HG03558 (cell line): ENCODE results near the gene SPOCK1.

Source experiments
- ATAC-seq: cut with Tn5 transposase; IDR thresholded peaks from one replicate; pipeline ENCODE4 v1.9.1; 2021; ENCODE audit warnings: moderate number of reproducible peaks; ENCODE audit not compliant: unreplicated experiment; ENCODE audit errors: extremely low read depth

Gene SPOCK1

DNA sequence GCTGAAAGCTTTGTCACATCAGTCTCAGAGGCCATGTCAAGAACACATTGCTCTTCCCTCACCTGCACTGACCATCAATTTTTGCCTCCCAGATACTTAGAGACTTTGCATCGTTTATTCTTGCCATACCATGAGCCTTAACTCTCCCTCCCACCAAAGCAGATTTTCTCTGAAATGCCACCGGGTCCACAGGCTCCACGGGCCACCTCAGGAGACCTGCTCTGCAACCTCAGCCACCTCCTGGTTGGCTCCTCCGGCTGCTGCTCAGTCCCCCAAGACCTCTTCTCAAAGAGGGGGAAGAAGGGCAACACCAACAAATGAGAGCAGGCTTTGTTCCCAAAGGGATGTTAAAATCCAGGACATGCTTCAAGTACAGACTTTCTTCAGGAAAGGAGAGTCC is 400.5 kb downstream of the SPOCK1 start:
- ATAC-seq = no peak

DNA sequence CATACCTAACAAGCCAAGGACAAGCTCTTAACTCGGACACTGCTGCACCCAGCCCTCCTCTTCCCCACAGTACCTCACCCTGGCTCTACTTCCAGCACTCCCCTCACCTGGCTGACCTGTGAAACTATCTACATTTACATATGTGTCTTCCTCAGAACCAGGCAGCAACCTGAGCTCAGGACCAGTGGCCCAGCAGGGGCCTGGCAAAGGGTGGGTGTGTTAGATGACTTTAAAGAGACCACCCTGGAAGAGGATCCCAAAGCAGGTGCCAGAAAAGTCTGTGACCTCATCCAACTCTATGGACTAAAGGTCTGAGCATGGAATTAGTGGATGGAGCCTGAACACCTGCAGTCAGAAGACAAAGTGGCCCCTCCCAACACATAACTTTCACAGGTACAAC is 400.9 kb downstream of the SPOCK1 start:
- ATAC-seq = no peak

DNA sequence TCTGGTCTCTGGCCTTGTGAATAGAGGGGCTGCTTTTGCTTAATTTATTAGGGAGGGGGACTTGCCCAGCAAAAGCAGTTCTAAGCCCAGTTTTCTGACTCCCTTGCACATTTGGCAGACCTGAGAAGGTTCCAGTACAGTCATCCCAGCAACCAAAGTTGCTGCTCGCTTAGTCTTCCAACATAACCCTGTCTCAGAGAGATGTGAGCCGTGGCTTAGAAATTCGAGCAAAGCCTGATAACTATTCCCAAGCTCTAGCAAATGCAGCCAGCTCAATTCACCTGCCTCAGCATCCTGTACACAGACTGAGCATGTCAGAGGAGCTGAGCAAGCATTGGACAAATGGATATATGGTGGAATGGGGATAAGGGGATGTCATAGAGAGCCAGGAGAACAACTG is 401.9 kb downstream of the SPOCK1 start:
- ATAC-seq = no peak

DNA sequence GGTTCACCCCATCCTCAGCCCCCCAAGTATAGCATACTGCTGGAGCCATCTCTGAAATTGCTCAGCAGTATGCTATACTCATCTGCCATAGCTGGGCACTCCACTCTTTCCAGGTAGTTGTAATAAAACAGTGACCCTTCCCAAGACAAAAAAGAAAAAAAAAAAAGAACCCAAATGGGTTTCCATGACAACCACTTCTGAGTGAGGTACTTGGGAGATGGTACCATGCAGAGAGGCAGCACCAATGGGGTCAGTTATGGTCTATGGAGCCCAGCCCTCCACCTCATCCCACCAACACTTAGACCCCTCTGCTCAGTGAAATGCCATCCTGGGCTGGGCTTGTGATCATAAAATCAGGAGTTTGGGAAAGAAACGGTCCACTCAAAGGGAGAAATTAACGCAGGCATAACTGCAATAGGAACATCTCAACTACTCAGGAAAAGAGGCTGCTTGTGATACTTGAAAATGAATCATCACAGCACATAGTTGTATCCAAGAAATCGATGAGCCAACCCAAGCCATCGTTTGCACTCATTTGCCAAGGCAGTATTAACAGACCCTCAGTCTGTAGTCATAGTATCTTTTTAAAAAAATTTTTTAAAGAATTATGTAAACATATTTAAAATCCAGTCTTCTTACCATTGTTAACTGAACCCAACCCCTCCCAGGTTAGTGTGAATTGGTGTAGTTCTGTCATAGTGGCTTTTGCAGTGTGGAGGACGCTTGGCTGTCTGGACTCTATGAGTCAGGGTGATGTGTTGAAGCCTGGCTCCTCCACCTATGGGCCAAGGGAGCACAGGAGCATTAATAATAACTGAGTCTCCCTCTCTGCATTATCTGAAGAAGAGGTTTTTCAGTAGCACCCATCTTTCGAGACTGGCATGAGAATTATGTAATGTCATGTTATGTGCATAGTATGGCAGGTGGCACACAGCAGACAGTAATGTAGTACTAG is 402.7 kb downstream of the SPOCK1 start:
- no peak for ATAC-seq

DNA sequence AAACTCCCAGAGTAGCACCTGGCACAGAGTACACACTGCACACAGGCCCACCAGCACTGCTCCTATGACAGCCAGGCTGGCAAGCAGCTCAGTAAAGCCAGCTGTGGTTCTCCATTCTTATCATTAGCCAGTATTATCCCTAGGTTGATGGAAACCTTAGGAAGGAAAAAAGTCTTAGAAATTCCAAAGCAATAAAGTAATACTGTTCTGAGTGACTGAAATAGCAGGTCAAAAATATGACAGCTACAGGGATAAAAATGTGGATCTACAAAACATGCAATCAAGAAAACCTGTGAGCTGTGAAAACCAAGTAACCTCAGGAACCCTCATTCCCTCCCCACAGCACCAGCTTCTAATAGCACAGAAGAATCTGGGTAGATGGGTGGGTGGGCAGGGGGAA is 403.5 kb downstream of the SPOCK1 start:
- no peak for ATAC-seq

DNA sequence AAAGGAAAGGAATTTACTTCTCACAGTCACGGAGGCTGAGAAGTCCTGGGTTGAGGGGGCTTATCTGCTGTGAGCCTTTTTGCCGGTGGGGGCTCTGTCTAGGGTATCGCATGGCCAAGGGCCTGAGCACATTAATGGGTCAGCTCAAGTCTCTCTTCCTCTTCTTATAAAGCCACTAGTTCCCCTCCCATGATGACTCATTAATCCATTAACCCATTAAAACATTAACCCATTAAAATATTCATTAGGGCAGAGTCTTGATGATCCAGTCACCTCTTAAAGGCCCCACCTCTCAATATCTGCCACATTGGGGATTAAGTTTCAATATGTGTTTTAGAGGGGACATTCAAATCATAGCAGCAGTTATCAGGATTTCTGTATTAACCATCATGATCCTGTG is 406.3 kb downstream of the SPOCK1 start:
- no peak for ATAC-seq

DNA sequence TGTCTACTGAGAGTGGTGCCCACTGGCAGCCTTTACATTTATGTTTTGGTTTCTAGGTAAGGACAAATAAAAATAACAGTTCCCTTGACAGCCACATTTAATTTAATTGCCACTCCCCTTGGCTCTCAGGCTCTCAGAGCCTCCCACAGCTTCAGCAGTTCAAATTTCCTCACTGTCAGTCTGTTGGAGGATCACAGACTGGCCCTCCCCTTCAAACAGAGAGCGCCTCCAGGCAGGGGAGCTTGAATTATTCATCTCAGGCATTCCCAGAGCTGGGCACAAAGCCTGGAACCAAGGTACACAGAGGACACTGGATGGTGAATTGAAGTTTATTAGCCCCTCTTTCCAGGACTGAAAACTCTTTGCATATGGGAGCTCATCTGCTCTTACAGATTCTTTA is 407.7 kb downstream of the SPOCK1 start:
- ATAC-seq = no peak

DNA sequence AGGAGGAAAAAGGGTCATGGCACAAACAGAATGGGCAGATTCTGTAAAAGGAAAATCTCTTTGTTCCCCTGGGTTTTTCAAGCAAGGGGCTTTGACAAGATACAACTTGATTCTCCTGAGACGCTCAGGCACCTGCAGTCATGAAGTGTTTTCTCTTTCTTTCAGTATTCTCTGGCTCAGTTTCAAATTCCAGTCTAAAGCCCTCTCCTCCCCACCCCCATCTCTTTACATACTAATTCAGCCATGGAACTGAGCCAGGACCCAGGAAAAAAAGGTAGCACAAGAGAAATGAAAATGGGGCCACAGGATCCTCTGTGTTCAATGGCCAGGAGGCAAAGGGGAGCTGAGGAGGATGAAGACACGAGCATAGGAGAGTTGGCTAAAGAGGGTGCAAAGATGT is 408.4 kb downstream of the SPOCK1 start:
- no peak for ATAC-seq

DNA sequence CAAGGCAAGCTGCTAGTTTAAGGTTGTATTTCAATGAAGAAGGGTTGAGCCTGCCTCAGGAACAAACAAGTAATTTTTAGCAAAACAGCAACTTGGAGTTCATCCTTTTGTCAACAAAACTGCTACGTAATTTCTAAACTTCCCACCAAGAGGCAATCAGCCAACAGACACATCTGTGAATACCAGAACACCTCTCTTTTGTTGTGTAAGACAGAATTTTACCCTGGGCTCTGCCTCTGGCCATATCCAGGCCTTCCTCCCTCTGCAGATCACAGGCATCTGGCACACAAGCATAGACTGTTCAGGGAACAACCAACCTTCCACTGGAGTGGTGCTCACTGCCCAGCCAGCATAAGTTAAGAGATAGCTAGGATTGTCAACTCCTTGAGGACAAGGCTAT is 409.0 kb downstream of the SPOCK1 start:
- no peak for ATAC-seq

DNA sequence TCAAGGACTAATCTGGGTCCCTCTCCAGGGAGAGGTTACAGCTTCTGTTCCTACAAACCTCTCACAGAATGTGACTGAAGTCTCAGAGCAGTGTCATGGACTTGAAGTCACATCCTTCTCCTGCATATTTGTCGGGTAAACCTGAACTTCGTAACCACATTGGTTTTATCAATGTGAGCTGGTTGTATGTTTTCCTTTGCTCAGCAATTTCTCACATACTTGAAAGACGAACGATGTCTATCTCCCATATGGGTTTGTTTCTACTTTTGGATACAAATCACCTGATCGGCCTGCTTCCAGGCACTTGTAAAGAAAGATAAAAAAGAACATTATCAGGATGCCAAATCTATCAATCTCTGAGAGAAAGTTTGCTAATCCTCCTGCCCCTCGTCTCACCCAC is 411.0 kb downstream of the SPOCK1 start:
- ATAC-seq = no peak

DNA sequence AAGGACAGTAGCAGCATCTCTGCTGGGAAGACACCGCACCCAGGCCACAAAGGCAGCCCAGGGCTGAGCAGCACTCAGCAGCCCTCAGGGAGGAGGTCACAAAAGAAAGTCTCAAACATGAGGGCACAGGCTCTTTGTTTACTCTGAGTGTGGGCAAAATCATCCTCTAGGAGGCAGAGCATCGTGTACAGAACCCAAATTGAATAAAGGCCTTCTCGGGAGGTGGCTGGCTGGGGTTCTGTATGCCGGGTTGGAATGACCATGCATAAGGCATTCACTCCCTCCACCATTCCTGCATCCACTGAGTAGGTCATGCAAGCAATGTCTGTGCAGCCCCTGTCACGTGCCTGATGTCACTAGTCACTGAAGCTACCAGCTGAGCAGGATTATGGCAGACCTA is 412.8 kb downstream of the SPOCK1 start:
- no peak for ATAC-seq

DNA sequence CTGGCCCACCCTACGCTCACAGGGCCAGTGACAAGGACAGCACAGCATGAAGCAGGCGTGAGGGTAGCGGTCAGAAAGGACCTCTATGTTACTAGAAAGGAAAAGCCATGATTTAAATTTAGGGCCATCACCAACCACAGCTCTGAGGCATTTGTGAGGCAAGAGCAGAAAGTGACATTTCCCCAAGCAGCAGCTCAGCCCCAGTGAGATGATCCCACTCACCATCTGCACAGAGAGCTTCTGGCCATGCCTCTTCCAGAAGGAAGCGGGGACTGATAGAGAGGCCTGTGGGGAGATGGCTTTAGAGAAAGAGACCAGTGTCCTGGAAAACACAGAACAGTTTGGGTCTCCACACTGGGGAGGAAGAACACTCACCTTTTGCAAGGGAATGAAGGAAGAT is 413.9 kb downstream of the SPOCK1 start:
- ATAC-seq = no peak

DNA sequence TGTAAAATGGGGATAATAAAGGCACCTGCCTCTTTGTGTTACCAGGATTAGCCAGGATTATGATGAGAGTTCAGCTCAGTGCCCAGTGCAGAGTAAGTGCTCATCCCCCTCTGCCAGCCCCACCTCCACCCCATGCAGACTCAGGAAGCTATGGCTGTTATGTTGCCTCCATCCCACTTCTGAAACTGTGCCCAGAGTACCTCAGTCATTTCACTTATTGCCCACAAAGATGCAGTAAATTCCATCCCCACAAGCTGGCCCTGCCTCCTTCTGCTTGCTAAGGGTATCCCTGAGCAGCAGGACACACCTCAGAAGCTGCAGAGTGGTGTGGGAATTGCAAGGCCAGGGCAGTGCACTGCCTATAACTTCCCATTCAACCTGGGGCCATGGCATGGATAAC is 415.1 kb downstream of the SPOCK1 start:
- ATAC-seq = no peak

DNA sequence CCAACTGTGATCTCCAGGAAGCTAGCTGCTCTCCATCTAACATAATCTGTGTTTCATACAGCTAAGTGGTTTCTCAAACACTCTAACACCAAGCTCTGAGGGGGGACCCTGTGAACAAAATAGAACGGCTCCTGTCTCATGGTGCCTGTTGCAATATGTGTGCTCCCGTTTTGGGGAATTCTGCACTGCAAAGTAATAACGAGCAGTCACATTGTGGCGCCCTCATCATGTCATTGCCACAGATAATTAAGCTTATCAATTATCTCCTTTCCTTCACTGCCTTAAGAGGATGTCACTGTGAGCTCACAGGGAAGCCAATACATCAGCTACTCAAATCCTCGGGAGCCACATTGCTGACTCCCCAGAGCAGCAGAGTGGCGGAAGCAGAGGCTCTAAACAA is 416.2 kb downstream of the SPOCK1 start:
- no peak for ATAC-seq

DNA sequence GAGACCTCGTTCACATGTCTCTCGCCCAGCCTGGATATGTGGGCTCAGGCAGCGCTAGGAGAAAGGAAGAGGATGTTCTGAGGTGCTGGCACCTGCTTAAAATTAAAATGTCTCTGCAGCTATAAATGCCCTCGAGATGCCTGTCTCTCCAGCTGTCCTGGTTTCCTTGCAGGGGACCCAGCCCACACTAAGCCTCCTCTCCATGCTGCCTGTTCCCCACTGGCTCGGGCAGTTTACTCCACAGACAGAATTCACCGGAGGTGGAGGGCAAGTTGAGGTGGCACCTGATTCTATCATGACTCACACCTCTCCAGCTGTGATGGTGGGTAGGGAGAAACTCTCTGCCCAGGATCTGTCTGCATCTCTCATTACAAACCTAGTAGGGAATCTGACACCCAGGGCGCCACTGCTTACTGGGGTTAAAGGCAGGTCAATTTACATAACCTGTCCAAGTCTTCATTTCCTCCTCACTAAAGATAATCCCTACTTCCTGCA is 420.9 kb downstream of the SPOCK1 start:
- ATAC-seq = no peak

DNA sequence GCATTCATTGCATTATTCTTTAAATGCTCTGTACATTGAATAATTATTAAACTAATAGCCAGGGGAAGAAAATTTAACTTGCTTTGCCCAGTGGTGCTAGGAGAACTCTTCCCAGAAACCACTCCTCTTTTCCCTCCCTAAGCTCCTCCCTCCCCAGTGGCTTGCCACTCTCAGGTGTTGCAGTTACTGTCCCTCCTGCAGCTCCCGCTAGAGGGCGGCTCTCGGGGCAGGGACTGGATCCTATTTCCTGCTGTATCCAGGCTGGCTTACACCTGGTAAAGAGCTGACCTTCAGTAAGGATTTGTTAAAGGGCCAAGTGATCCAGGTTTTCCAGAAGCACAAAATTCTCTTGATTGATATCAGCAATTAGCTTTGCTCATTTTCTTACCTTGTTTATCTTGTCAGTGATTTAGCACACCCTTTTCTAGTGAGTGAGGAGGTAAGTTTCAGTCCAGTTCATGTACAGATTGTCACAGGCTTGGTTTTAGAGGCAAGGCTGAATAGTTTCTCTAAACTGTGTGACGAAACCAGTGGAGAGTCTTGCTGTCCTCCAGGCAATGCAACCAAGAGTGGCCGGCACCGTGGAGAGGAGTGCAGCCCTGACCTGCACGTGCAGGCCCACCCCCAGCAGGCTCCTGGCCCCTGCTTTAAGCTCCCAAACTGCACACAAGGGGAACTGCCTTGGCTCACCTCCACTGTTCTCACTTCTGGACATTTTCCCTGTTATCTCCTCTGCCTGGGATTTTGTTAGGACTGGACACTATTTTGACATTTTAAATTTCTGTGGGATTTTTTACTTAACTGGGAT is 423.8 kb downstream of the SPOCK1 start:
- ATAC-seq = peak; percentile 57

DNA sequence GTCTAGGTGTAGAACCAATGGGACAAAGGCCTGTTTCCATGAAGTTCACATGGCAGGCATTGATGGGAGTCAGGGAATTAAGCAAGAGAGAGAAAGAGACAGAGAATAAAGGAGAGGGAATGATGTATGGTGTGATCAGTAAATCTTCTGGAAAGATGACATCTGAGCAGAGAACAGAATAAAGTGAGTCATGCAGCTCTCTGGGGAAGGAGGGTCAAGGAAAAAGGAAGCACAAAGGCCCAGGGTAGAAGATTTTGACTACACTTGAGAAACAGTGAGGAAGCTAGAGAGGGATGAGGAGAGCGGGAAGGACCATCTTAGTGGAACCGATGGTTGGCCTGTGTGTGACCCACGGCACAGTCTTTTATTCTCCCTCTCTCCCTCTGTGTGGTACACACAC is 425.9 kb downstream of the SPOCK1 start:
- no peak for ATAC-seq

DNA sequence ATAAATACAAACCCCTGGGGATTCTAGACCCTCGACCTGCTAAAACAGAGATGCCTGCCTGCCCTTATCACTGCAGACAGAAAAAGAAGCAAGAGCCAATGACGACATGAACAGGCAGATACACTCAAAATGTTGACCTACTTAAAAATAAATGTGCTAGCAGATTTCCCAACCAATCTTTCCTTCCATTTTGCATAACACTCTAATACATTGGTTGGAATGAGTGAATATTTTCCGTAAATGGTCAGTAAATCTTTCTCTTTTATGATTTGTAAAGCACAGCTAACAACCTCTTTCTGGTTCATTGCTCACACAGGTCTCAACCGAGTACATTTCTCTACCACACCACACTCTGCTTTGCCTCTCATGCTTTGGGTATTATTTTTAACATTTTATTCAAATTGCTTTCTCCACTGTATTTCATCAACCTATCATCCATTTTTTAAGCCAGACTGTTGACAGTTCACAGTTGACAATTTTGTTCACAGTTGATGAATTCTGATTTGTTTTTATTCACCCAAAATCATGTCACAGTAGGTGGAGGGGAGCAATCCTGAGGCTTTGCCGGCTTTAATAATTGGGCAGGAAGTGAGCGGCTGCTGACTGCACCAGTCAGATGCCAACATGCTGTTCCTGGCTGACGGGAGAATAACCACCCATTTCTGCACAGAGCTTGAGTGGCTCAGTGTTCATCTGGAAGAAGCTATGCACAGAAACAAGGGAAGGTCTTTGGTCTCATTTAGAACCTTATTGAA is 426.6 kb downstream of the SPOCK1 start:
- no peak for ATAC-seq

DNA sequence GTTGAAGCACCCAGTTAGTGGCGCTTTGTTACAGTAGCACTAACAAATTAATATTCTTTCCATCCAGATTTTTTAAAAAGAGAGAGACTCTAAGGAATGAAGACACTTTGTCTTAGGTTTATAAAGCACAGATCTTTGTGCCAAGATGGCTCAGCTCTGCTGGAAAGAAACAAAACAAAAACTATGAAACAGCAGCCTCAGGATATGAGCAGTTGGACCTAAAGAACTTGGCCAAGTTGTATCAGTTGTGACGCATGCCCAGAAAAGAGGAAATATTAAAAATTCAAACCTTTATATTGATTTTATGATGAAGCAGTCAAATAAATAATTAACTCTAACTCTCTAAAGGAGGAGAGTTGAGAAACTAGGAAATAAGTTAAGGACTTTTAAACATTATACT is 427.2 kb downstream of the SPOCK1 start:
- no peak for ATAC-seq

DNA sequence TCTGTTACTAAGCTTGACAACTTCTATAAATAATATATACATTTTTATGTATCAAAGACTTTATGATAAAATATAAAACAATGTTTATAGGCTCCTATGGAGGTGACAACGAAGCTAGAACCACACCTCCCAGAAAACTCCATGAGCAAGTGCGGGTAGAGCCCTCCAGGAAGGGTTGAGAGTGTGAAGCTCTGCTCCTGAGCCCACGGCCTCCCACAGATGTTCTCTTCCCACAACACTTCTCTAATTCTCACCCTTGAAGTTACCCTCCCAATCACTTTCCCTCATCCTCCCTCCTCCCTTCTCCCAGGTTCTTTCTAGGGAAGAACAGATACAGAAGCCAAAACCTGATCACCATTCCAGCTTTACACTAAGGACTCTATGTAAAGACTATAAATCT is 427.6 kb downstream of the SPOCK1 start:
- ATAC-seq = no peak

DNA sequence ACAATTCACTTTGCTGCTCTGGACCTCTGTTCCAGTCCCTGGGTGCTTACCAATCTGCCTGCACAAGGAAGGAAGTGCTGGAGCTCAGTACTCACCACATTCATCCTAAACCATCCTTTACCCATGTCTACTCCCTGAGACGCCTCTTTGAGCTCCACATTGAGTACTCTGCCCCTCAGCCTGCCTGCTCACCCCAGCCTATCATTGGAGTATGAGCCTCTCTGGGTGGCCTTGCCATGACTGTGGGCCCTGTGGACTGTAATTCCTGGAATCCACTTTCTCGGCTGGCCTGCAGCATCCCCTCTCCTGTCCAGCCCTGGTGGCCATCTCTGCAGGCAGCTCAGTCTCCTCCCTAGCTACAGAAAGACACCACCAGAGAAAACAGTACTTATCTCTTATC is 428.6 kb downstream of the SPOCK1 start:
- ATAC-seq = no peak
